ENCODE measurements around the gene LY6G5B. TPM values are rescaled to one million over a fixed set of nuclear protein-coding genes. Genes with fewer than 3 reads are reported as not detected.

Gene LY6G5B
- total and polyA plus RNA-seq, 2 experiments from 2014 or later, result 7.9 to 8.4 TPM

DNA sequence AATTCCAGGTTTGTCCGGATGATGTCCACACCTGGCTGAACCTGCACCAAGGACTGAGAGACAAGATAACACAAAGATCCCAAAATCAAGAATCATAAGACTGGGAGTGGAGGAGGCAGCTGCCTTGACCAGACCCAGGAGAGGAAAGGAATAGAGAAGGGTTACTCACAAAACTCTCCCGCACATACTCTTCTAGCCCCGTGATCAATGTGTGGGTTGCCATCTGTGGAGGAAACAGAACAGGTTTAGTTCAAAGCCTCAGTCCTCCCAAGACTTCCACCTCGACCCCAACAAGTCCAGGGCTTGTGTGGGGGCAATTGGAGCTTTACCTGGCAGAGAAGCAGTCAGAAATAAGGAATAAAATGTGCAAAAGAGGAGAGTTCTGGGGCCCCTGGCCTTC is 28.4 kb upstream of the LY6G5B start:
- Histone ChIP-seq H3K9me2 (ENCODE audit: insufficient read depth) (no peaks in the 10 kb centered on the region), H3K4me3 (no peak overlapping the region), H3K4me2 (no peak overlapping the region), H2AFZ (no peak overlapping the region), H3F3A (replicated peaks; ENCODE audit: low read depth) (peaks cover 36% of the 10 kb centered on the region), H4K20me1 (replicated peaks; ENCODE audit: insufficient read depth) (peaks cover 13% of the 10 kb centered on the region; the same call in 1 of the 2 replicates), H3K27ac (ENCODE audit: low read depth) (no peak overlapping the region), H3K27me3 (ENCODE audit: insufficient read depth) (no peaks in the 10 kb centered on the region), H3K4me1 (ENCODE audit: insufficient read depth) (no peaks in the 10 kb centered on the region), H3K36me3 (ENCODE audit: insufficient read depth) (peaks cover 46% of the 10 kb centered on the region), H3K79me2 (replicated peaks; ENCODE audit: insufficient read depth) (no peaks in the 10 kb centered on the region)
- DNase-seq (ENCODE audit: low spot score), result no peak
- no peaks in the 10 kb centered on the region for H3K4me1 Mint-ChIP-seq
- no peak overlapping the region for H3K27ac Mint-ChIP-seq
- H3K27me3 Mint-ChIP-seq (ENCODE audit: insufficient read depth, low read depth, poor library complexity), result peaks cover 6% of the 10 kb centered on the region
- TF ChIP-seq EZH2 (IDR thresholded peaks at IDR 0.05; ENCODE audit: low read depth, unreplicated experiment) (no peak), JUNB (IDR thresholded peaks at IDR 0.05; ENCODE audit: unreplicated experiment) (no peak), CREB1 (CRISPR knock-in tag; IDR thresholded peaks at IDR 0.05; ENCODE audit: low read depth) (no peak), NANOG (IDR thresholded peaks at IDR 0.05; ENCODE audit: borderline replicate concordance) (no peak), ZNF331 (CRISPR knock-in tag; IDR thresholded peaks at IDR 0.05; ENCODE audit: low read depth) (no peak), POLR2AphosphoS5 (IDR thresholded peaks at IDR 0.05; ENCODE audit: low read depth) (no peak), STAT1 (IDR thresholded peaks at IDR 0.05; ENCODE audit: unreplicated experiment) (no peak)
- TF ChIP-seq, protein P1, sequence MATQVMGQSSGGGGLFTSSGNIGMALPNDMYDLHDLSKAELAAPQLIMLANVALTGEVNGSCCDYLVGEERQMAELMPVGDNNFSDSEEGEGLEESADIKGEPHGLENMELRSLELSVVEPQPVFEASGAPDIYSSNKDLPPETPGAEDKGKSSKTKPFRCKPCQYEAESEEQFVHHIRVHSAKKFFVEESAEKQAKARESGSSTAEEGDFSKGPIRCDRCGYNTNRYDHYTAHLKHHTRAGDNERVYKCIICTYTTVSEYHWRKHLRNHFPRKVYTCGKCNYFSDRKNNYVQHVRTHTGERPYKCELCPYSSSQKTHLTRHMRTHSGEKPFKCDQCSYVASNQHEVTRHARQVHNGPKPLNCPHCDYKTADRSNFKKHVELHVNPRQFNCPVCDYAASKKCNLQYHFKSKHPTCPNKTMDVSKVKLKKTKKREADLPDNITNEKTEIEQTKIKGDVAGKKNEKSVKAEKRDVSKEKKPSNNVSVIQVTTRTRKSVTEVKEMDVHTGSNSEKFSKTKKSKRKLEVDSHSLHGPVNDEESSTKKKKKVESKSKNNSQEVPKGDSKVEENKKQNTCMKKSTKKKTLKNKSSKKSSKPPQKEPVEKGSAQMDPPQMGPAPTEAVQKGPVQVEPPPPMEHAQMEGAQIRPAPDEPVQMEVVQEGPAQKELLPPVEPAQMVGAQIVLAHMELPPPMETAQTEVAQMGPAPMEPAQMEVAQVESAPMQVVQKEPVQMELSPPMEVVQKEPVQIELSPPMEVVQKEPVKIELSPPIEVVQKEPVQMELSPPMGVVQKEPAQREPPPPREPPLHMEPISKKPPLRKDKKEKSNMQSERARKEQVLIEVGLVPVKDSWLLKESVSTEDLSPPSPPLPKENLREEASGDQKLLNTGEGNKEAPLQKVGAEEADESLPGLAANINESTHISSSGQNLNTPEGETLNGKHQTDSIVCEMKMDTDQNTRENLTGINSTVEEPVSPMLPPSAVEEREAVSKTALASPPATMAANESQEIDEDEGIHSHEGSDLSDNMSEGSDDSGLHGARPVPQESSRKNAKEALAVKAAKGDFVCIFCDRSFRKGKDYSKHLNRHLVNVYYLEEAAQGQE (IDR thresholded peaks at IDR 0.05; ENCODE audit: unreplicated experiment), result no peak
- TF ChIP-seq, protein P2, sequence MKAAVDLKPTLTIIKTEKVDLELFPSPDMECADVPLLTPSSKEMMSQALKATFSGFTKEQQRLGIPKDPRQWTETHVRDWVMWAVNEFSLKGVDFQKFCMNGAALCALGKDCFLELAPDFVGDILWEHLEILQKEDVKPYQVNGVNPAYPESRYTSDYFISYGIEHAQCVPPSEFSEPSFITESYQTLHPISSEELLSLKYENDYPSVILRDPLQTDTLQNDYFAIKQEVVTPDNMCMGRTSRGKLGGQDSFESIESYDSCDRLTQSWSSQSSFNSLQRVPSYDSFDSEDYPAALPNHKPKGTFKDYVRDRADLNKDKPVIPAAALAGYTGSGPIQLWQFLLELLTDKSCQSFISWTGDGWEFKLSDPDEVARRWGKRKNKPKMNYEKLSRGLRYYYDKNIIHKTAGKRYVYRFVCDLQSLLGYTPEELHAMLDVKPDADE (IDR thresholded peaks at IDR 0.05), result no peak
- TF ChIP-seq, protein P3, sequence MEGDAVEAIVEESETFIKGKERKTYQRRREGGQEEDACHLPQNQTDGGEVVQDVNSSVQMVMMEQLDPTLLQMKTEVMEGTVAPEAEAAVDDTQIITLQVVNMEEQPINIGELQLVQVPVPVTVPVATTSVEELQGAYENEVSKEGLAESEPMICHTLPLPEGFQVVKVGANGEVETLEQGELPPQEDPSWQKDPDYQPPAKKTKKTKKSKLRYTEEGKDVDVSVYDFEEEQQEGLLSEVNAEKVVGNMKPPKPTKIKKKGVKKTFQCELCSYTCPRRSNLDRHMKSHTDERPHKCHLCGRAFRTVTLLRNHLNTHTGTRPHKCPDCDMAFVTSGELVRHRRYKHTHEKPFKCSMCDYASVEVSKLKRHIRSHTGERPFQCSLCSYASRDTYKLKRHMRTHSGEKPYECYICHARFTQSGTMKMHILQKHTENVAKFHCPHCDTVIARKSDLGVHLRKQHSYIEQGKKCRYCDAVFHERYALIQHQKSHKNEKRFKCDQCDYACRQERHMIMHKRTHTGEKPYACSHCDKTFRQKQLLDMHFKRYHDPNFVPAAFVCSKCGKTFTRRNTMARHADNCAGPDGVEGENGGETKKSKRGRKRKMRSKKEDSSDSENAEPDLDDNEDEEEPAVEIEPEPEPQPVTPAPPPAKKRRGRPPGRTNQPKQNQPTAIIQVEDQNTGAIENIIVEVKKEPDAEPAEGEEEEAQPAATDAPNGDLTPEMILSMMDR (conservative IDR thresholded peaks at IDR 0.05; ENCODE audit: low read depth in 2 of 2), result no peak
- H3K9me3 Mint-ChIP-seq, result no peaks in the 10 kb centered on the region
- no peak overlapping the region for H3K4me3 Mint-ChIP-seq
- no peak for ATAC-seq
- peaks cover 83% of the 10 kb centered on the region for H3K36me3 Mint-ChIP-seq (ENCODE audit: low read depth)

All from GM23338 (cell line).